HCT116 (cell line): Measurements from ENCODE around the gene ITIH5. TPM values are rescaled to one million over a fixed set of nuclear protein-coding genes. Genes with fewer than 3 reads are reported as not detected.

Experiments
- ATAC-seq: fragments of 200-7000 bp; cut with Tn5 transposase; 2 replicates; pipeline ENCODE4 v1.9.1; 2020; ENCODE audit warnings: mild to moderate bottlenecking, moderate library complexity
- BruUV-seq: library from RNA; stranded (reverse); fragments of 400-500 nt; replicated peaks from 2 replicates; lab custom pipeline; 2021; lab: Mats Ljungman, UMichigan
- CTCF ChIA-PET: fragments of 300-600 bp; sonication (Branson Sonifier 250); formaldehyde crosslinking; loops from one replicate; lab custom pipeline; 2021; ENCODE audit warnings: antibody characterized with exemption; lab: Charles Lee
- POLR2A ChIA-PET: fragments of 300-600, 350-600 bp; sonication (Branson Sonifier 250); formaldehyde crosslinking; loops from one replicate; lab custom pipeline; 2021; ENCODE audit warnings: antibody characterized with exemption; lab: Charles Lee
- RAD21 ChIA-PET, 2 experiments: fragments of 300-600 bp; sonication (Branson Sonifier 250); formaldehyde crosslinking; loops; one replicate each; lab custom pipeline; 2023; ENCODE audit warnings: low total read pairs in 2 of 2; ENCODE audit not compliant: uncharacterized antibody in 2 of 2, unreplicated experiment in 2 of 2, low non-redundant PET in 1 of 2; lab: Charles Lee
- DNase-seq: peaks from one replicate; pipeline ENCODE4 v3.0.0-alpha.2; 2010; ENCODE audit warnings: low read depth, low spot score
- H2AFZ ChIP-seq: fragments of 200-600 bp; shearing (Covaris generic), sonication (generic); 2 replicates; pipeline ENCODE4 v1.6.1; 2017; ENCODE audit warnings: low read depth, mixed run types, mixed read lengths, antibody characterized with exemption, low read length; ENCODE audit not compliant: poor library complexity, severe bottlenecking
- H3K27ac ChIP-seq: 2 replicates; pipeline ENCODE4 v1.5.1; 2012; ENCODE audit warnings: low read depth, low read length
- H3K27me3 ChIP-seq: fragments of 200-600 bp; sonication (generic); 2 replicates; pipeline ENCODE4 v1.6.1; 2016; ENCODE audit warnings: mixed run types, low read length, mixed read lengths; ENCODE audit not compliant: insufficient read depth
- H3K36me3 ChIP-seq, 2 experiments: fragments of 200-500 bp in 1 of 2; fragments of 200-600 bp in 1 of 2; sonication (Bioruptor generic) in 1 of 2; sonication (generic) in 1 of 2; 2 replicates each; pipeline versions ENCODE4 v1.5.1 to v1.6.1; 2014 to 2016; ENCODE audit warnings: low read length in 2 of 2, inconsistent platforms in 1 of 2, mixed read lengths in 1 of 2, mixed run types in 1 of 2; ENCODE audit not compliant: insufficient read depth in 2 of 2, control insufficient read depth in 1 of 2
- H3K4me1 ChIP-seq, 2 experiments: fragments of 200-600 bp in 1 of 2; sonication (generic) in 1 of 2; 2 replicates each; pipeline versions ENCODE4 v1.5.1 to v1.6.1; 2012 to 2017; ENCODE audit warnings: low read length in 2 of 2, inconsistent platforms in 1 of 2, mild to moderate bottlenecking in 1 of 2, mixed read lengths in 1 of 2, mixed run types in 1 of 2, moderate library complexity in 1 of 2; ENCODE audit not compliant: insufficient read depth in 2 of 2, control insufficient read depth in 1 of 2
- H3K4me2 ChIP-seq: fragments of 200-600 bp; sonication (generic); 2 replicates; pipeline ENCODE4 v1.6.1; 2017; ENCODE audit warnings: mixed run types, low read length, mixed read lengths
- H3K4me3 ChIP-seq, 2 experiments: fragments of 200-600 bp in 1 of 2; sonication (generic) in 1 of 2; replicated peaks in 1 of 2; 2 replicates each; pipeline ENCODE4 v1.5.1; 2011 to 2016; ENCODE audit warnings: low read length in 2 of 2, control low read depth in 1 of 2, low read depth in 1 of 2, mild to moderate bottlenecking in 1 of 2, mixed read lengths in 1 of 2, mixed run types in 1 of 2
- H3K79me2 ChIP-seq: fragments of 200-600 bp; sonication (generic); 2 replicates; pipeline ENCODE4 v1.6.1; 2017; ENCODE audit warnings: mild to moderate bottlenecking, mixed run types, low read length, moderate library complexity, mixed read lengths; ENCODE audit not compliant: insufficient read depth
- H3K9ac ChIP-seq: fragments of 200-600 bp; sonication (generic); 2 replicates; pipeline ENCODE4 v1.6.1; 2016; ENCODE audit warnings: low read length, mixed read lengths
- H3K9me2 ChIP-seq: fragments of 200-600 bp; sonication (generic), shearing (Covaris generic); 2 replicates; pipeline ENCODE4 v1.6.1; 2017; ENCODE audit warnings: mixed run types, mild to moderate bottlenecking, moderate library complexity; ENCODE audit not compliant: insufficient read depth
- H3K9me3 ChIP-seq, 2 experiments: fragments of 200-500 bp in 1 of 2; fragments of 200-600 bp in 1 of 2; sonication (Bioruptor generic) in 1 of 2; sonication (generic) in 1 of 2; 2 replicates each; pipeline ENCODE4 v1.6.1; 2014 to 2017; ENCODE audit warnings: low read length in 2 of 2, mixed read lengths in 2 of 2, inconsistent platforms in 1 of 2, low read depth in 1 of 2, mild to moderate bottlenecking in 1 of 2, mixed run types in 1 of 2, moderate library complexity in 1 of 2; ENCODE audit not compliant: control insufficient read depth in 1 of 2, insufficient read depth in 1 of 2
- H4K20me1 ChIP-seq: fragments of 200-600 bp; sonication (generic), shearing (Covaris generic); 2 replicates; pipeline ENCODE4 v1.6.1; 2017; ENCODE audit warnings: mixed run types, mild to moderate bottlenecking, moderate library complexity; ENCODE audit not compliant: insufficient read depth
- CBX3 ChIP-seq: IDR thresholded peaks from 2 replicates; pipeline ENCODE4 v1.6.1; 2012; ENCODE audit warnings: low read depth
- CEBPB ChIP-seq: IDR thresholded peaks from 2 replicates; pipeline ENCODE4 v1.6.1; 2012; ENCODE audit warnings: low read depth
- EGR1 ChIP-seq: IDR thresholded peaks from 2 replicates; pipeline ENCODE4 v1.6.1; 2012; ENCODE audit warnings: low read depth
- ELF1 ChIP-seq: IDR thresholded peaks from 2 replicates; pipeline ENCODE4 v1.6.1; 2012; ENCODE audit warnings: low read depth, borderline replicate concordance
- EZH2phosphoT487 ChIP-seq: fragments of 200-600 bp; IDR thresholded peaks from 2 replicates; pipeline ENCODE4 v1.6.1; 2018; ENCODE audit warnings: antibody characterized with exemption, borderline replicate concordance
- FOSL1 ChIP-seq: IDR thresholded peaks from 2 replicates; pipeline ENCODE4 v1.6.1; 2012; ENCODE audit warnings: low read depth
- MAX ChIP-seq: IDR thresholded peaks from 2 replicates; pipeline ENCODE4 v1.6.1; 2012
- POLR2A ChIP-seq: IDR thresholded peaks from 2 replicates; pipeline ENCODE4 v1.7.0; 2011; ENCODE audit warnings: borderline replicate concordance; ENCODE audit not compliant: insufficient read depth, insufficient read length; ENCODE audit errors: extremely low read depth
- REST ChIP-seq: IDR thresholded peaks from 2 replicates; pipeline ENCODE4 v1.6.1; 2012; ENCODE audit warnings: low read depth
- SIN3A ChIP-seq: IDR thresholded peaks from 2 replicates; pipeline ENCODE4 v1.6.1; 2012; ENCODE audit warnings: low read depth
- SP1 ChIP-seq: IDR thresholded peaks from 2 replicates; pipeline ENCODE4 v1.6.1; 2012; ENCODE audit warnings: low read depth
- SRF ChIP-seq: IDR thresholded peaks from 2 replicates; pipeline ENCODE4 v1.6.1; 2012; ENCODE audit warnings: low read depth
- TCF7L2 ChIP-seq: IDR thresholded peaks from 2 replicates; pipeline ENCODE4 v1.7.0; 2011; ENCODE audit warnings: borderline replicate concordance, inconsistent platforms; ENCODE audit not compliant: insufficient read depth, insufficient read length; ENCODE audit errors: extremely low read depth
- ZNF274 ChIP-seq: fragments of 200-500 bp; sonication (Bioruptor generic); IDR thresholded peaks from 2 replicates; pipeline ENCODE4 v1.6.1; 2014; ENCODE audit warnings: mild to moderate bottlenecking, low read depth, low read length, inconsistent platforms
- intact Hi-C: fragments of 100-400 bp; cut with micrococcal nuclease; formaldehyde crosslinking; loops from 2 replicates; pipeline ENCODE4 v1.10.0; 2022
- total RNA-seq: library from RNA; stranded (reverse); gene quantifications from one replicate; pipeline ENCODE4 v1.2.1, GENCODE V29; 2021; ENCODE audit not compliant: unreplicated experiment
- TF ChIP-seq, protein P1 (sequence below): IDR thresholded peaks from 2 replicates; pipeline ENCODE4 v1.6.1; 2012

Gene ITIH5
- total RNA-seq, 1 experiment from 2014 or later = not detected

DNA sequence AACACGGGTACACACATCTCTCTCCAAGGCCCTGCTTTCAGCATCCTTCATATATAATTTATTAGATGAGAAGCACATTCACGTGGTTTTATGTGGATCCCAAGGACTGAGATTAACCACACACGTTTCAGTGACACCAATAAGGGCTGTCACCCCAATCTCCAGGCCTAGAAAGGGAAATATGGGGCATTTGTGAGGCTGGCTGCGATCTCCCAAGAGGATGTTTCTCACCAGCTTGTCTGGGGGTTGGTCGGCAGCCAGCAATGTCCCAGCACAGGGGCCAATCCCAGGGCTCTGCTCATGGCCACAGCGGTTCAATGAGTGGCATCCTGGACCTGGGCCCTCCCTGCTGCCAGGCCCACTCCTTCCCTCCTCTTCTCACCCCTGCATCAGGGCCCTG lies 115.5 kb downstream of the ITIH5 start (continued):
- no peak for TF ChIP-seq ELF1
- no peak for TF ChIP-seq CBX3
- TF ChIP-seq TCF7L2 = no peak
- no peak for TF ChIP-seq CEBPB
- no peak for TF ChIP-seq MAX
- TF ChIP-seq ZNF274 = no peak
- TF ChIP-seq EGR1 = no peak
- TF ChIP-seq, protein P1, sequence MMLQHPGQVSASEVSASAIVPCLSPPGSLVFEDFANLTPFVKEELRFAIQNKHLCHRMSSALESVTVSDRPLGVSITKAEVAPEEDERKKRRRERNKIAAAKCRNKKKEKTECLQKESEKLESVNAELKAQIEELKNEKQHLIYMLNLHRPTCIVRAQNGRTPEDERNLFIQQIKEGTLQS = no peak
- no peak for TF ChIP-seq SRF
- TF ChIP-seq SIN3A = no peak

DNA sequence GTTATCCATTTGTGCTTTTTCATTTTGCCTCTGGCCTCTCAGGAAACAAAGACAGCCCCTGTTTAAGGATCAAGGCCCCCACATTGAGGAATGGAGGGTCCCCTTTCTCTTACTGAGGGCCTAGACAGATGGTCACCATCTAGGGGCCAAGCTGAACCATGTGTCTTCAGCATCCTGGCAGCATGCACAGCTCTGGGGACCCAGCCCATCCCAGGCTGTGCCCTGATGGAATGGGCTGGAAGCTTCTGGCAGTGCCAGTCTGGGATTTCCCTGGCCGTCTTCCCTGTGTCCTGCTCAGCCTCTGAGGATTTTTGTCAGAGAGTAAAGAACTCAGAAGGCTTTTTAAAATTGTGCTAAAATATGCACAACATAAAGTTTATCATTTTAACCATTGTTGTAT lies 116.8 kb downstream of the ITIH5 start:
- H3K36me3 ChIP-seq = no peaks in the 10 kb centered on the region
- RAD21 ChIA-PET = no interaction called here
- no peaks in the 10 kb centered on the region for H3K4me1 ChIP-seq
- H4K20me1 ChIP-seq = no peaks in the 10 kb centered on the region
- ATAC-seq = no peak
- H3K4me2 ChIP-seq = no peak overlapping the region
- TF ChIP-seq REST = no peak
- TF ChIP-seq EZH2phosphoT487 = no peak
- no peak for TF ChIP-seq POLR2A
- TF ChIP-seq SRF = no peak
- TF ChIP-seq FOSL1 = no peak
- no peak for TF ChIP-seq SP1
- BruUV-seq = no TSS peak
- no peak overlapping the region for H3K4me3 ChIP-seq
- no peaks in the 10 kb centered on the region for H3K9me3 ChIP-seq
- H3K9me2 ChIP-seq = no peaks in the 10 kb centered on the region
- H3K27ac ChIP-seq = no peak overlapping the region
- no peak overlapping the region for H3K9ac ChIP-seq
- POLR2A ChIA-PET = no interaction called here
- CTCF ChIA-PET = no interaction called here
- DNase-seq = no peak
- H2AFZ ChIP-seq = no peak overlapping the region
- peaks cover 13% of the 10 kb centered on the region; the same call in 1 of the 2 replicates for H3K27me3 ChIP-seq
- intact Hi-C loops = no loop called here
- no peaks in the 10 kb centered on the region for H3K79me2 ChIP-seq
